GM20000 (cell line): ENCODE data around the gene FNIP2.

ENCODE experiments used
- DNase-seq: peaks from one replicate; pipeline ENCODE4 v3.0.0; 2012; ENCODE audit warnings: low spot score
- CTCF ChIP-seq: IDR thresholded peaks from 2 replicates; pipeline ENCODE4 v1.5.1; 2012; ENCODE audit warnings: mild to moderate bottlenecking, control low read depth; ENCODE audit errors: extremely low read depth, missing control alignments

Gene FNIP2

DNA sequence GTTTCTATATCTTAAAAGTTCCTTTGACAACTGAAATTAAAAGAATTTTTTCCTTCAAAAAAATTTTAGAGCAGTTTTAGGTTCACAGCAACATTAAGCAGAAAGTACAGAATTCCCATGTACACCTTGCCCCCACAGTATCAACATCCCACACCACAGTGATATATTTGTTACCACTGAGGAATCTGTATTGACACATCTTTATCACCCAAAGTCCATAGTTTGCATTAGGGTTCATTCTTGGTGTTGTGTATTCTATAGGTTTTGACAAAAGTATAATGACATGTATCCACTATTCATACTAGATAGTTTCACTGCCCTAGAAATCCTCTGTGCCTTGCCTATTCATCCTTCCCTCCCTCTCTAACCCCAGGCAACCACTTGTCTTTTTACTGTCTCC is 43.7 kb downstream of the FNIP2 start:
- no peak for TF ChIP-seq CTCF
- DNase-seq, result no peak

DNA sequence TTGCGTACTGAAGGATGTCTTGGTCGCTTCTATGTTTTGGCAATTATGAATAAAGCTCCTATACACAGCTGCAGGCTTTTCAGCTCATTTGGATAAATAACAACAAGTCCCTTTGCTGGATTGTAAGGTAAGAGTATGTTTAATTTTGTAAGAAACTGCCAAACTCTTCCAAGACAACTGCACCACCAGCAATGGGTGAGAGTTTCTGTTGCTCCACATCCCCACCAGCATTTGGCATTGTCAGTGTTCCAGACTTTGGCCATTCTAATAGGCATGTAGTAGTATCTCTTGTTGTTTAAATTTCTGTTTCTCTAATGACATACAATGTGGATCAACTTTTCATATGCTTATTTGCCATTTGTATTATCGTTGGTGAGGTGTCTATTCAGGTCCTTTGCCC is 44.3 kb downstream of the FNIP2 start:
- no peak for TF ChIP-seq CTCF
- DNase-seq, result no peak

DNA sequence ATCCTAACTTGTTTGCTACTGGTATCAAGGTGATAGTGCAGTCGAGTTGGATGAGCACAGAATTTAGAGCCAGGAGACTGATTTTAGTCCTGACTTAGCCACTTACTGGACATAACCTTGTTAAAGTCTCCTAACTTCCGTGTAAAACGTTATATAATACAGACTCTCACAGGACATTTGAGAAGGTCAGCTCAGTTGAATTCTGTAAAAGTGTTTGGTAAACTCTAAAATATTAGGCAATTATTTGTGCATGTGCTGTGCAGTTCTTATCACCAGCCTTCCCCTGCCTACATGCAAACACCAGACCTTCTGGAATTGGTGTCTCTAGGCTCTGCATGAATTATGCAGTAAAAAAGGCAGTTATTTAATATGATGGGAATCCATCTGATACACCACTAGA is 45.4 kb downstream of the FNIP2 start:
- no peak for TF ChIP-seq CTCF
- no peak for DNase-seq

GRCh38 chr4:158814636-158815330 is 46.0 kb downstream of the FNIP2 start:
- no peak for TF ChIP-seq CTCF
- DNase-seq, result no peak

GRCh38 chr4:158816955-158817354 is 48.1 kb downstream of the FNIP2 start:
- DNase-seq, result no peak
- no peak for TF ChIP-seq CTCF

DNA sequence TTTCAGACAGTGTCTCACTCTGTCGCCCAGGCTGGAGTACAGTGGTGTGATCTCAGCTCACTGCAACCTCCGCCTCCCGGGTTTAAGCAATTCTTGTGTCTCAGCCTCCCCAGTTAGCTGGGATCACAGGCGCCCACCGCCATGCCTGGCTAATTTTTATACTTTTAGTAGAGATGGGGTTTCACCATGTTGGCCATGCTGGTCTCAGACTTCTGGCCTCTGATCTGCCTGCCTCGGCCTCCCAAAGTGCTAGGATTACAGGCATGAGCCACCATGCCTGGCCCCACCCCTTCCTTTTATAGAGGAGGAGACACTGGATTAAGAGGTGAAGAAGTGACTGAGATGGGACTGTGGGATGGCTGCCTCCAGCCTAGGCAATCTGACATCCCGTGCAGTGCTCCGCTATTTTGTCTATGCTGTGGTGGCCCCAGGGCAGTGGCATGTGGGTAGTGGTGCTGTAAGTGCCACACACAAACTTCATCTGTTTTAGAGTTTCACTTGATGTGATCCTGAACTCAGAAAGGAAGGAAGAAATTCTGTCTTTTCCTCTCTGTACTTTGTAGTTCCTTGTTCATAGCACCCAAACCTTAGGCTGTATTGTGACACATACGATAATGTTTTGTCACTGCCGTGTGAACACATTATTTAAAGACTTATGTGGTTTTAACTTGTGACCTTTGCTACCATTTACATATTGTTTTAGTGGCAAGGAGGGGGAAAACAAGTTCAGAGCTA is 48.9 kb downstream of the FNIP2 start:
- no peak for DNase-seq
- no peak for TF ChIP-seq CTCF

DNA sequence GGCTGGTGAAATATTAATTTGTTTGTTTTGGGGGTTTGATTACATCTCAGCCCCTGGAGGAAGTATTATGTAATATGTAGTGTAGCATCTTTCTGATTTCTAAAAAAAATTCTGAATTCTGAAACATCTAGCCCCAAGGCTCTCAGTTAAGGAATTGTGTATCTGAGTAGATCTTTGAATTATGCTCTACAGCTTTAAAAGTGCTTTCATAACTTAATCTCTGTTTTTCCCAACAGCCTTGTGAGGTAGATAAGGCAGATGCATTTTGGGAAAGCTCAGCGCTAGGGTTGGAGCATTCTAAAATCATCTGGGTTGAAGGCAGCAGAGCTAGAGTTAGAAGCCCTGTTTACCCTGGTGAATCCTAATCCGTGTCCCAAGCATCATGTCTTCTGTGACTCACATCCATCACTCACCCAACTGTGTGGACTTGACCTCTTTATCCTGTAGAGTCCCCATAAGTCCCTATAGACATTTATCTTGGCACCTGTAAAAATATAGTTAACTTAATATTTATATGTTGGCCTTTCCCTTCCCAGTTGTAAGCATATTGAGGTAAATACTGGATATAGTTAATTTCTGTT is 49.8 kb downstream of the FNIP2 start:
- TF ChIP-seq CTCF, result no peak
- DNase-seq, result no peak
